HCT116 (cell line): Measurements from ENCODE around the gene SLC46A1.

Experiments used
- CEBPB ChIP-seq: IDR thresholded peaks from 2 replicates; pipeline ENCODE4 v1.6.1; 2012; ENCODE audit warnings: low read depth
- CTCF ChIP-seq, 3 experiments: fragments of 200-600 bp in 1 of 3; sonication (generic) in 1 of 3; IDR thresholded peaks in 2 of 3; conservative IDR thresholded peaks in 1 of 3; 2 replicates each; pipeline ENCODE4 v1.5.1; 2012 to 2017; ENCODE audit warnings: low read depth in 2 of 3, low read length in 2 of 3, antibody characterized with exemption in 1 of 3, borderline replicate concordance in 1 of 3, control low read depth in 1 of 3, mild to moderate bottlenecking in 1 of 3, mixed read lengths in 1 of 3, mixed run types in 1 of 3, moderate library complexity in 1 of 3; ENCODE audit not compliant: insufficient read depth in 1 of 3
- EZH2 ChIP-seq: fragments of 200-600 bp; sonication (generic); IDR thresholded peaks from 2 replicates; pipeline ENCODE4 v1.6.1; 2017; ENCODE audit warnings: antibody characterized with exemption, mixed run types
- EZH2phosphoT487 ChIP-seq: fragments of 200-600 bp; IDR thresholded peaks from 2 replicates; pipeline ENCODE4 v1.6.1; 2018; ENCODE audit warnings: antibody characterized with exemption, borderline replicate concordance
- MAX ChIP-seq: IDR thresholded peaks from 2 replicates; pipeline ENCODE4 v1.6.1; 2012
- POLR2A ChIP-seq: IDR thresholded peaks from 2 replicates; pipeline ENCODE4 v1.7.0; 2011; ENCODE audit warnings: borderline replicate concordance; ENCODE audit not compliant: insufficient read depth, insufficient read length; ENCODE audit errors: extremely low read depth
- POLR2AphosphoS5 ChIP-seq: IDR thresholded peaks from 2 replicates; pipeline ENCODE4 v1.6.1; 2011; ENCODE audit warnings: mild to moderate bottlenecking, low read depth, low read length, moderate library complexity
- RAD21 ChIP-seq: IDR thresholded peaks from 2 replicates; pipeline ENCODE4 v1.6.1; 2012; ENCODE audit warnings: low read depth, mild to moderate bottlenecking
- YY1 ChIP-seq: IDR thresholded peaks from 2 replicates; pipeline ENCODE4 v1.6.1; 2011; ENCODE audit warnings: low read length, low read depth, moderate library complexity, mild to moderate bottlenecking; ENCODE audit not compliant: insufficient replicate concordance; ENCODE audit errors: extremely low read depth
- ZNF274 ChIP-seq: fragments of 200-500 bp; sonication (Bioruptor generic); IDR thresholded peaks from 2 replicates; pipeline ENCODE4 v1.6.1; 2014; ENCODE audit warnings: mild to moderate bottlenecking, low read depth, low read length, inconsistent platforms

- TF ChIP-seq CTCF (IDR thresholded peaks at IDR 0.05 in 2 of 3, conservative IDR thresholded peaks at IDR 0.05 in 1 of 3; ENCODE audit: borderline replicate concordance in 1 of 3, insufficient read depth in 1 of 3, low read depth in 2 of 3, low read length in 2 of 3) (peak in 1 of 3 experiments; percentile 16; a peak in 1 of 6 replicates), POLR2AphosphoS5 (no peak), EZH2phosphoT487 (no peak), POLR2A (no peak), EZH2 (no peak), ZNF274 (no peak), RAD21 (no peak), YY1 (no peak), MAX (no peak), CEBPB (no peak)
Observed at GRCh38 chr17:28407130-28407973, 1.3 kb upstream of the SLC46A1 start.
